SW480 (cell line): ENCODE measurements around the gene EVX1.

Source experiments
- DNase-seq: peaks from one replicate; pipeline ENCODE4 v3.0.0-alpha.2; 2016; ENCODE audit warnings: low spot score

The EVX1 gene

DNA sequence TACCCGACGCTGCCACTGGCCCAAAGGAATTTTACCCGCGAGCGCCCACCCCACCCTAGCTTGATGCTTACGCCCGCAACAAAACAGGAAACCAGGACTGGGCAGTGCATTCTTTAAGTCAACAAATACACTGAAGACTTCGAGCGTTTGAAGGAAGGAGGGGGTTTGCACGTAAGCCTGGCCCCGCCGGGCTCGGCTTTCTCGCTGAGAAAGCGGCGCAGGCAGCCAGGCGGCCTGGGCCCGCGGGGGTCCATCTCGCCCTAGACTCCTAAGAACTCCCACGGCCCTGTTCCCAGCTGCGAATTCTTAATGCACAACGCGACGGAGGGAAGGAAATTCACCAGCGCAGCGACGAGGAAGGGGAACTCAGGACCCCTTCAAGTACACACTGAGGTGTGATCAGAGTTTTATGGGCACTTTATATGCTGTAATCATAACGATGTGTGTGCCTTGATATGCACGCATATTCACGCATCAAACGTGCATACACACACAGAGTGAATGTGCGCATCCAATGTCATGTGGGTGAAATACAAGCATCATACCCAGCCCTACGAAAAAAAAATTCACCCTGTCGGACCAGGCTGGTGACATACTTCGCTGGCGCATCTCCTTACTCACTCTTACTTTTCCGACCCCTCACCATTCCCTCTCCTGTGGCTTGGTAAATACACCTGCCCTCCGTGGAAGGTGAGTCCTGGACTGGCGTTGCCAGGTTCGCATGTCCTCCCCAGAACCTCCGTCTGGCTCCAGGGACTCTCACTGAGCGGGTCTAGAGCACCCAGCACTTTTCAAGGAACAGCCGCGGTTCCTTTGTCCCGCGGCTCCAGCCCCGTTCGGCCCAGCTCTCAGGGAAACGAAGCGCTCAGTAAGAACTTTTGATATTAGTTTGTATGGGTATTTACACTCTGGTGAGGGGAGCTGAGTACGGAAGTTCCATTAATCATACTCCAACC is 37.0 kb upstream of the EVX1 start:
- no peak for DNase-seq

DNA sequence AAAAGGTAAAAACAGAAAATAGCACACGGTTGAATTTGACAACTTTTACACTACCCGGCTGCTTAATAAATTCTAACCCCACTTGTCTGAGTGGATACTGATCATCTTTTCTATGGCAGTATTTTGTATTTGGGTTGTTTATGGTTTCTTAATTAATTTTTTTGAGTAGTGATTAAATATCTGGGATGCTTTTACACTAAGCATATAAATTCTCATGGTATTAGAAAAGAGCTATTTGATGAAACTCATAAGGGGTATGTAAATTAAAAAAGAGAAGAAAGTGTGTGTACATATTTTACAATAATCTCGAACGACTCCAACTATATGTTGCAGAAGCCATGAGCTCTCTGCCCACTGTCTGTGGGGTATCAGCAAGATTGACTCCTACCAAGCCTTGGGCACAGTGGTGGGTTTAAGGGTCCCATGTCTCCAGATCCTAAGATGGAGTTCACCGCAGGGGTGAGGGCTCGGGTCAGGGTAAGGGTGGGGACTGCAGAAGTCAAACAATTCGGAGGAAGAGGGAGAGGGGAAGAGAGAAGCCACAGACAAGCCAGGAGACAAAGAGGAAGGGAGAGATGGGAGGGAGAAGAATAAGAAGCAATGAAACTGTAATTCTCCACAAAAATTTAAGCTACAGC is 35.1 kb upstream of the EVX1 start:
- no peak for DNase-seq

DNA sequence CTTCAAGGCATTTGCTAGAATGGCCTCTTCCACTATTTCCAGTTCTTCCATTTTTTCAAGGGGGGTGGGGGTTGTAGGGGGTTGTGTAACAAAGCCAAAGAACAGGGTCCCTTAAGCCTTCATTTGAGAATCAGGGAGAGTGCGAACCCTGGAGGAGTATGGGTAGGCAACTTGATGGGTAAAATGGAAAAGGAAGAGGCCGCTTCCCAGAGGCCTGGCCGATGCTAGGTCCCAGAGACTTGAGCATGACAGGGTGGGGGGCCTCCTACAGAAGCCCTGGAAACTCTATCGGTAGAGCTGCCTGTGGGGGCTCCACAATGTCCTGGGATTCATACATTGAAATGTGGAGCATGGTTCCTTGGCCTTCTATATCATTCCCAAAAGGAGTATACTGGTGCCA is 33.6 kb upstream of the EVX1 start:
- no peak for DNase-seq

DNA sequence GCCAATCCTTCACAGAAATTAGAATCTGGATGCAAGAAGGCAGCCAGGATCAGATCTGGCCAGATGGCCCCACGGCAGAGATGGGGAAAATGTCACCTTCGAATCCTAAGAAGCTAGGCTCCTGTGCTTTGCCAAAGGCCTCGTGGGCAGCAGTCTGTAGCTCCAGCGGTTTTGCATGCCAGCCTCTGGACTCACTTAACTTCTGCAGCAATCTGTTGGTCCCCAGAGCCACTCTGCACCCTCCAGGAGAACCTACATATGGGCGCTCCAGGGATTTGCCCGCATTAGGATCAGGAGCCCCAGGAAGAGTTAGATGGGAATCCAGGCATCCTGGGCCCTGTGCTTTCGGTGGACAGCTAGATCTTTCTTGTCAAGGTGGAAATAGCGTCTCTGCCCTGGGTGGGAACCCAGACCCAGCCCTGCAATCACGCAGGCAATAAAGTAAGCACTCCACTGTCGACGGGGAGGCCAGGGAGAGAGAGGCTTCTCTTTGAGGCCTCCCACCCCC is 32.6 kb upstream of the EVX1 start:
- DNase-seq = no peak

DNA sequence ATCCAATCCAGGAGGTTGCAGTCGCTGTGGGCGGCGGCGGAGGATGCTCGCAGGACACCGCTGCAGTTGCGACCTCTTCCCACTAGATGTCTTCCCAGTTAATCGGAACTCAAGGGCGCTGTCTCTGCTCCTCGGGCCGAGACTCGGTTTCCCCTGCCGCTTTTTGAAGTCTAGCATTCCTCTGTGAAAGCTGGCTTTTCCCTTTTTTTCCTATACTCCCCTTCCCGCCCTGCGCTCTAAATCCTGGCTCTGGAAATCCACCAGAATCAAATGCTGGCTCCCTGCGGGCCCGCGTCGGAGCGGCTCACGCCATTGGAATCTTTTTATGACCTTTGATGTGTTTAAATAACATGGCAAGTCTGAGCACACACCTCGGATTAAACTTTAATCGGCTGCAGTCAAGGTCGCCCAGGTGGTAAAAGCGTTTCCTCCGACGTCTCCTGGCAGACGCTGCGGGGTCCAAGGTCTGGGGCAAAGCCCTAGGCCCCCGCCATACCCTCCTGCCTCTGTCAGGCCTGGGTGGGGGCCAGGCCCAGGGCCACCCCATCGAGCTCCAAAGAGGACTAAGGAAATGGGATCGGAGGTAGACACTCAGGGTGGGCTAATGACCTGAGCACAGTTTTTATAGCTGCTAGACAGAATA is 32.0 kb upstream of the EVX1 start:
- peak; percentile 72 for DNase-seq

DNA sequence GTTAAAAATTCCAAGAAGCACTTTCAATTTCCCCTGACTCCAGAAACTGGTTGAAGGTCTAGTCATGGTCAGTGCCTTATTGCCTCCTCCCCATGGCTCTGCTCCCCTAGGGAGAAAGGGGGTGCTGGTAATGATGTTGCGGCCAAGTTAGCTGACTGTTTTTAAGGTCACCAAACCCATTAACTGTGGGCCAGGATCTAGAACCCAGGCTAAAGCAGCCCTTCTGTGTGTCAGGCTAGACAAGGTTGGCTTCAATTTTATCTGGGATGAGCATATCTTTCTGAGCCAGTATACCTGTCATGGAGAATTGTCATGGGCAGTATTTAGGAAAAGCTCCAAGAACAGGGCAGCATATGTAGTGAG is 31.5 kb upstream of the EVX1 start:
- DNase-seq = no peak

DNA sequence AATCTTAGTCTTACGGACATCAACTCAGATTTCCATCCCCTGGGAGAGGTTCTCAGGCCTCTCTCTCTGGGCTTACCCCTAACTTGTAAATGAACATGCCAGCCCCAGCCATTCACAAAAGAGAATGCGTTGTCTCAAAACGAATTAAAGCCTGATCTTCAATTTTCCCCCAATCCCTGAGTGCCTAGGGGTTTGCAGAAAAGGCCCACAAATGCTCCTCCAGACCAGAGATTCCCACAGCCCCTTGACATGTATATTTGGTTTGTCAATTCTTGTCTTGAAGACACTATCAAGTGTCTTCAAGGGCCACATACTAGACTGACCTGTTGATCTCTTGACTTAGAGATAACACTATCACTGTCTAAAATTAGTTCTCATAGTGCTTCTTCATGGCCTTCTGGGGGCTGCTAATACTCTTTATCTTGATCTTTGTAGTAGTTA is 30.8 kb upstream of the EVX1 start:
- no peak for DNase-seq

DNA sequence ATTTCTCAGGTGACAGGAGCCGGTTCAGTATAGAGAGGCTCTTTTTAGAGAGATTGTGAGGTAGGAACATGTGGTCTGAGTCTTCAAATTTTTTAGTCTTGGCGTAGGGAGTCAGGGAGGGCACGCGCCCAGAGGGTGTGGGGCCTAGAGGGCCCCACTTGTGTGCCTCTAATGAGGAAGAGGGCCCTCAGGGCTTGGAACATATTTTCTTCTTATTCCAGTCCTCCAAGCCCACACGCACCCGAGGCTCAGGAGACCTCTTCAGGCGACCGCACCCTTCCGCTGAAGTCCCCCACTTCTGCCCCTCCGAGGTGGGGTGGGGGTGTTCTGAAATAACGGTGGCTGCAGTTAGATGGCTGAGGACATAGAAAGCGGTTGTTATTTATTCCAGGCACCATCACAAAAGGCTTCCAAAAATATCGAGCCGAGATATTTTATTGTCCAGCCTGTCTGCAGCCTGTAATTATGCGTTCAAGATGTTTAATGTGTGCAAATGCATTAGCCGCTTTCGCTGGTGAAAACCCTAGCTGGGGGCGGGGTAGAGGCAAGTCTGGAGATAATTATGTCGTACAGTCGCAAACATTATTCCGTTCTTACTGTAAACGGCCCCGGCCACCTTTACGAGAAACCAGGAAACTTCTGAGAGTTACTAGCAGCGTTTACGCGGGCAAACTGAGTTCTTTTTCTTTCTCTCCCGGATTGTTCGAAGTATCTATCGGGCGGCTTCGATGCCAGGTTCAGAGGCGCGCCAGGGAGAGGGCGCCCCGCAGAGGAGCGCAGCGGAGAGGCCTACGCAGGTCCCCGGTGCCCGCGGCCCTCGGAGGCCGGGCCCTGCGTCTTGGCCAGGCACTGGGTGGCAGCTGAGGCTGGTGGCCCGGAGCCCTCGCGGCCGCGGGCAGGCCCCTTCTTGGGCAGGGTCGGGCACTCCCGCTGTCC is 29.8 kb upstream of the EVX1 start:
- no peak for DNase-seq

DNA sequence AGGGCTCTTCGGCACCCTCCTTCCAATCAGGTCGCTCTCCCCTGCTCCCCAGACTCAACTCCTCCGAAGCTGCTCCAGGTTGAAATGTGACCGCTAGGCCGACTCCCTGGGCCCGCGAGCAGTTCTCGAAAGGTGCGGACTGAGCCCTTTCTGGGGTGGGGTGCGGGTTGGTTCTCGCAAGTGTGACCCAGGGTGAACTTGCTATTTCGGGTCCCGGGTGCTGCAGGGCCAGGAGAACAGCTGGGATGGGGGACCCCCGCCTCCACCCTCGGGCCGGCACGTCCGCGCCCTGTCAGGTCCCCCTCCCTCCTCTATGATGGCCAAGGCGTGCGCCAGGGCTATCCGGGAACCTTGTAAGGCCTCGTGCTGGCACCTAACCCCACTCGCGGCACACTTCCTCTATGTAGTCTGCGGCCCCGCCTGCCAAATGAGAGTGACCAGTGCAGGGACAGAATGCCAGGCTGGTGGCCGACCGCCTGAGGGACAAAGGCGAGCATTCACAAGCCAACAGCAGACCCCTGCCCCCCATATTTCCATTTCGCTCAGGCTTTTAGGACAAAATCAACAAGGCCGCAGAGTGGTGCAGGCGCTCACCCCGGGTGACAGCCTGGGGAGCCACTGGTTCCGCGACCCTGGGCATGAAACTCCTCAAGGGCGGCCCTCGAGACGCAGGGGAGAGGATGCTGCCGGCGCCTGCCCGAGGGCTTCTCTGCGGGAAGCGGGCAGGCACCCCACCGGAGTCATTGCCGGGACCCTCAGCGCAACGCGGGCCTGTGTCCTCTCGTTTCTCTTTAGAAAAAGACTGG is 29.0 kb upstream of the EVX1 start:
- no peak for DNase-seq

DNA sequence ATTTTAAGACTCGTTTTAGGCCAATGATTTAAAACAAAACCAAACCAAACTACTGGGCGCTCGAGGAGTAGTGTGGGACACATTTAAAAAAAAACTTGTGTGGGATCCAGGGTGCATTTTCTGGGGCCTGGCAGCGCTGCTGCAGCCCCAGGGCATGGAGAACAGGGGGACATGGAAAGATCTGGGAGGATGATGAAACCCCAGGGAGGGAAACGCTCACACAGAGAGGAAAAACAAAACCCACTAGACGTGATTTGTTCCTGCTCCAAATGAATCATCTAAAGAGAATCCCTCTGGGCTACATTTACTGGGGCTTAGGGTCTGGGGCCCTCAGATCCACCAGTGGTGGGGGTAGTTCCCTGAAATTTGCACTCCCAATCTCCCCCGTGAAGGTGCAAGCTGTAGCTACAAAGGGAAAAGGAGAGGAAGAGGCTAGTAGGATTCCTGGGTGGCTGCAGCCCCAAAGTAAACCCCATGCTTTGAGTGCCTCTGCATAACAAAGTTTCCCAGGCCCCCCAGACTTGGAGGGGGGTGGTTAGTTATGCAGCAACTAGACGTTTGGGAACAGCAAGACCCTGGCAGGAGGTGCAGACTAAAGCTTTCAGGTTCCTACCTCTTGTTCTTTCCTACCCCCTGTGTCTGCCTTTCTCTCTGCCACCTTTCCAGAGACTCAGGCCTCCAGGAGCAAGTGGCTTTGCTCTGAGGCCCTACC is 28.2 kb upstream of the EVX1 start:
- no peak for DNase-seq

DNA sequence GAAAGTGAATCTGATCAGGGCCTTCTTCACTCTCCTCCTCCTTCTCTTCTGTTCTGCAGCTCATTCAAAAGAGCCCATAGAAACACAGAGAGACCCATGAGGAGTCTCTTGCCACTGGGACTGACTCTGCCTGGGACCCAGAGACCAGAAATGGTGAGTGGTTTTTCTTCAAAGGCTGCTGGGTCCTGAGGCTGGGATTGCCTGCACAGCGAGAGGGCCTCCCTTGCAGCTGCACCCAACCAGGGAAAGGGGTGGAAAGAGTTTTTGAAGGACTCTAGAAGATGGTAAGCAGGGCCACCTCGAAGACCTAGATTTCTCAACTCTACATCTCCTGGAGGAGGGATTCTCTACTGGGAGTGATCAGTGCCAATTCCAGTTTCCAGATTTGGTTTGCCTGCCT is 27.2 kb upstream of the EVX1 start:
- DNase-seq = no peak

DNA sequence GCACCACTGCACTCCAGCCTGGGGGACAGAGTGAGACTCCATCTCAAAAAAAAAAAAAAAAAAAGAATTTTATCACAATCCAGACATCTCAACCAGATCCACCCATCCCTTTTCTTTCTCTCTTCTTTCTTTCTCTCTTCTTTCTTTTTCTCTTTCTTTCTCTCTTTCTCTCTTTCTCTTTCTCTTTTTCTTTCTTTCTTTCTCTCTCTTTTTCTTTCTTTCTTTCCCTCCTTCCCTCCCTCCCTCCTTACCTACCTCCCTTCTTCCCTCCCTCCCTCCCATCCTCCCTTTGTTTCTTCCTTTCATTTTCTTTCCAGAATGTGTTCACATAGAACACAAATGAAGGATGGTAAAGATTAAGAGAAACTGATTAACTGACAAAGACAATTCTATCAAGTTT is 24.7 kb upstream of the EVX1 start:
- no peak for DNase-seq

DNA sequence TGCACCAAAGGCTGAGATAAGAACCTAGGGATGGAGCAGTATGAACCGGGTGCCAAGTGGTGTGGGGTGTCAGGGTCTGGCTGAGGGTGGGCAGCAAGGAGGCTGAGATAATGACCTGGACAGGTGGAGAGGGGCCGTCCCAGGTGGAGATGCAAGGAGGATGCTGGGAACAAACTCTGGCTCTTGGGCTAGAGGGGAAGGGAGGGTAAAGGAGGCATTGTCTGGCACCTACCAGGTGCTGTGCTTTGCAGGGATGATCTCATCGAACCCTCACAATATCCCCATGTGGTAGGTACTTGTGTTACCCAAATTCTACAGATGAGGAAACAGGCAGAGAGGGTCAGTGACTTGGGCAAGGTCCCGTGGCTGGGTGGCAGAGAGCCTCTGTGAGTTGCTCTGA is 22.8 kb upstream of the EVX1 start:
- no peak for DNase-seq

DNA sequence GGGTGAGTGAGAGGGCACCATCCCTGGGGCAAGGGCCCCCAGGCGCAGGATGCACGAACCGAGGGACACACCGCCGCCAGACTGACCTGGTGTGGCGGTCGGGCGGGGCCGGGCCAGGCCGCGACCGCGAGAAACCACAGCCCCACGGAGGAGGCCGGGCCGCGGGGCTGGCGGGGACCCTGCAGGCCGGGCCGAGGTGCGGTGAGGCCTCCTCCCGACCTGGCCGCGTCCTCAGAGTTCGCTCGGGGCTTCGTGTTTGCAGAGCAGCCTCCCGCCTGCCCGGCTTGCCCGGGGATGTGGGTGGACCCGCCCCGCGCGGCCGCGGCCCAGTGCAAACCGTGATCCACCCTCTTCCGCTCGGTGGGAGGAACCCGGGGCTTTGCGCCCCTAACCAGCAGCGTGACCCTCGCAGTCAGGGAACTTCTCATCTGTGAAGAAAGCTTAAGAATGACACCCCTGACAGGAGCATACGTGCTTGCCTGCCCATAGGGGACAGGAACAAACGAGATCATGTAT is 22.1 kb upstream of the EVX1 start:
- DNase-seq = no peak

DNA sequence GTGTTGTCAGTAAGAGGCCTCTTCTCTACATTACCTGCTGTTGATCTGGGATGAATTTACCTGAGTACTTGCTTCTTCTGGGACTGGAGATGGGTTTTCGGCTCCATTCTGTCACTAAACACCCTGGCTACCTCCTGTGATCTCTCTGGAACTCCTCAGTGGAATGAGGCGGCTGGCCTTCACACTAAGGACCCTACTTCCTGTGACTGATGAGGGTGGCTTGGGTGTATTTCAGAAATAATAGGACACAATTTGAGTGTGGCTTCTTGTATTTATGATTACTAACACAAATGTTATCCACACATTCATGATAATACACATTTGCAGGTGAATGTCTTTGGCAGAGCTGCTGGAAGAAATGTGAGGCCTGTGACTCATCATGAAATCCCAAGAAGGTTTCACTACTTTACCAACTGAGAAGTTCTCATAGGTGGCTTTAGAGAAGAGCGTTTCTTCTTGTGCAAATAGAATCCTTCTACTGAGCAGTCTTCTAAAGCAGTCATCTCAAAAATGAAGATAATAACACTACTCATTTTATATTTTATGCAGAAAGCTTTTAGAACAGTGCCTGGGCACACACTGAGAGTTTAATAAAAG is 21.3 kb upstream of the EVX1 start:
- DNase-seq = no peak

DNA sequence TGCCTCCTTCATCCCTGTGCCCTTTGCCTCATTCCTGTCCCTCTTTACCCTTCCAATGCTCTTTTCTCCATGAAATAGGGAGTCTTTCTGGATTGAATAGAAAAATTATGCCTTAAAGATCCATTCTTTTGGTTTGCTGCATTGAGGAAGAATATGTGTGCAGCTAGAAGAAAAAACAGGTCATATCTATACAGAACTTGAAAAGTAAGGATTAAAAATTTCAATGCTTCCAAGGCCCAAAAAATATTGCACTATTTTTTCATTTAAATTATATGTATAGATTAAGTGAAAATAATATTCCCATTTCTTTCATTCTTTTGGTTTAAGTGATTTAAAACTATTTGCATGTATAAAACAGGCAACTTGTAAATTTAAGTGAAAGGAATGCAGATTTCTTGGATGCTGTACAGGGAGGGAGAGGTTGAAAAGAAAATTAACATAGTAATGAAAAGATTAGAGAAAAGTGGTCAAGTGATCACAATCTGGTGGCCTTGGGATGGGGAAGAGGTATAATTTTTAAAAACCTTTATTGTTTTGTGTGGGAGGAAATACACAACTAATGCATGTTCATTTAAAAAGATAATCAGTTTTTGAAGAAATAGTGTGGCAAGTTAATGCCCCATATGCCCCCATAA is 18.5 kb upstream of the EVX1 start:
- DNase-seq = no peak

DNA sequence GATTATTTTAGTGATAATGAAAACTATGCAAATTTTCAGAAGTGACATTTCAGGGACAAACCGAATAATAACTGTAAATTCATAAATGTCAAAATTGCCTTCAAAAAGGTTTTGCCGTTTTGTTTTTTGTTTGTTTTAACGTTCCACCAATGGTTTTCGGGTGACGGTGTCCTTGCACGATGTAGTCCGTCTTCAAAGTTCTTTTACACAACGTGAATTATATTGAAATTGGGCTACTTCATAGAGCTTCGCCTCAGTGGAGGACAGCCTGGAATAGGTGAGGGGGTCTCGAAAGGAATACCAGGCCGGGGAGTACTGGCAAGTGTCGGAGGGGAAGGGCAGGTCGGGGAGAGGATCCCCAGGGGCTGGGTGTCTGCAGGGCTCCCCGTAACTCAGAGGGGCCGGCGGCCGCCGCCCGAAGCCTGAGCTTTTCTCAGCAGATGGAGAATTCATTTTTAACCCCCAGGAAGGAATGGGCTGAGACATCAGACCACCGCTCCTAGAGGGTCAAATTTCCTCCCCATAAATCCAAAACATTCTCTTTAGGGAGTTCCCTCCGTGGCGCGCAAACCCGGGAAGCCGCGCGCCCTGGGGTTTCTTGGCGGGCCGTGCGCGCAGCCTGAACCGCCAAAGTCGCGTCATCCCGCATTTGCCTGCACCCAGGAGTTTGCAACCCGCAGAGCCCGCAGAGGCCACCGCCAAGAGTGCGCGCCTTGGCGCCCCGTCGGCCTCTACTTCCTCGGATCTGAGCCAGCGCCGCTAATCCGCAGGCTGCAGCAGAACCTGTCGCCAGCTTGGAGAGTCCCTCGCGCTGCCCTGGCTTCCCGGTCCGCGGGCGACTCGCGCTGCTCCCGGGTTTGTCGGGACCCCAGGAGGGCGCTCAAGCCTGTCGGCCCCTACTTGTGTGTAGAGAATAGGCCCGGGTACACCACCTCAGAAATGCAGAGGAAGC is 17.3 kb upstream of the EVX1 start:
- no peak for DNase-seq

DNA sequence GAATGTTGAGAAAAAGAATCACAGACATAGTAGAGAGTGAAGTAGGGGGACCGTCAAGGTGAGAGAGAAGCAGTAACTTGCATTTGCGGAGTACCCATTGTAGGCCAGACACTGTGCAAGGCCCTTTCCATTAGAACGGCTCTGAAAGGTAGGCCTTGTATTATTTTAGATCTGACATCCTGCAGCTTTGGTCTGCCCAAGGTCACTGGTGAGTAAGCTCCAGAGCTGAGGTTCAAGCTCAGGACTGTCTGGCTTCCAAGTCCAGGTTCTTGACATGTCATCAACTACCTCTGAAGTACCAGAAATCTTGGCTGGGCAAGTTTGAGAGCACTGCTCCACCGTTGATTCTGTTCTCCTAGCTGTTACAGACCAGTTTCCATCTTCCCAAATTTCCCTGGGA is 13.2 kb upstream of the EVX1 start:
- DNase-seq = no peak
